ENCODE data around the gene TMEM260.
"Not testable (repeated sequence)": the region's sequence is repeated elsewhere in the genome, so short reads cannot be mapped to it uniquely, and the experiment has no call there.

TMEM260 gene

GRCh38 chr14:56664811-56665421 is 85.3 kb downstream of the TMEM260 start:
- TF ChIP-seq CTCF (IDR thresholded peaks at IDR 0.05): no peak
- Mint-ChIP-seq H3K4me1 (peaks cover 51% of the 10 kb centered on the region), H3K9me3 (peaks cover 13% of the 10 kb centered on the region), H3K27ac (no peak overlapping the region), H3K36me3 (ENCODE audit: low read depth) (peaks cover 13% of the 10 kb centered on the region), H3K4me3 (no peak overlapping the region), H3K27me3 (ENCODE audit: low read depth, poor library complexity) (no peaks in the 10 kb centered on the region)
- DNase-seq: no peak

- Mint-ChIP-seq H3K9me3 (peaks cover 13% of the 10 kb centered on the region), H3K4me3 (no peak overlapping the region), H3K36me3 (ENCODE audit: low read depth) (peaks cover 13% of the 10 kb centered on the region), H3K4me1 (peaks cover 37% of the 10 kb centered on the region), H3K27ac (no peak overlapping the region), H3K27me3 (ENCODE audit: low read depth, poor library complexity) (no peaks in the 10 kb centered on the region)
- DNase-seq: no peak
- TF ChIP-seq CTCF (IDR thresholded peaks at IDR 0.05): no peak
Measured at GRCh38 chr14:56666294-56666693, 86.7 kb downstream of the TMEM260 start.

GRCh38 chr14:56666716-56667115 is 87.1 kb downstream of the TMEM260 start:
- Mint-ChIP-seq H3K36me3 (ENCODE audit: low read depth) (peaks cover 13% of the 10 kb centered on the region), H3K4me1 (peaks cover 33% of the 10 kb centered on the region), H3K27ac (no peak overlapping the region), H3K4me3 (no peak overlapping the region), H3K27me3 (ENCODE audit: low read depth, poor library complexity) (no peaks in the 10 kb centered on the region), H3K9me3 (peaks cover 13% of the 10 kb centered on the region)
- no peak for DNase-seq
- no peak for TF ChIP-seq CTCF (IDR thresholded peaks at IDR 0.05)

- not testable (repeated sequence) for H3K4me3 Mint-ChIP-seq; DNase-seq; H3K27ac Mint-ChIP-seq; H3K27me3 Mint-ChIP-seq (ENCODE audit: low read depth, poor library complexity)
- Mint-ChIP-seq H3K36me3 (ENCODE audit: low read depth) (peaks cover 13% of the 10 kb centered on the region), H3K9me3 (peaks cover 13% of the 10 kb centered on the region), H3K4me1 (peaks cover 27% of the 10 kb centered on the region)
Measured at GRCh38 chr14:56667290-56667689, 87.7 kb downstream of the TMEM260 start.

GRCh38 chr14:56676042-56676441 is 96.4 kb downstream of the TMEM260 start:
- Mint-ChIP-seq H3K9me3 (peaks cover 7% of the 10 kb centered on the region), H3K27ac (no peak overlapping the region), H3K4me1 (peaks cover 8% of the 10 kb centered on the region), H3K36me3 (ENCODE audit: low read depth) (no peaks in the 10 kb centered on the region), H3K4me3 (no peak overlapping the region), H3K27me3 (ENCODE audit: low read depth, poor library complexity) (peaks cover 9% of the 10 kb centered on the region)
- no peak for DNase-seq
- TF ChIP-seq CTCF (IDR thresholded peaks at IDR 0.05): no peak

GRCh38 chr14:56678838-56679237 is 99.2 kb downstream of the TMEM260 start:
- no peak overlapping the region for H3K4me3 Mint-ChIP-seq
- DNase-seq: no peak
- H3K36me3 Mint-ChIP-seq (ENCODE audit: low read depth): no peaks in the 10 kb centered on the region
- no peak overlapping the region for H3K27ac Mint-ChIP-seq
- H3K27me3 Mint-ChIP-seq (ENCODE audit: low read depth, poor library complexity): peaks cover 9% of the 10 kb centered on the region
- no peak for TF ChIP-seq CTCF (IDR thresholded peaks at IDR 0.05)
- H3K9me3 Mint-ChIP-seq: peaks cover 3% of the 10 kb centered on the region
- H3K4me1 Mint-ChIP-seq: peaks cover 8% of the 10 kb centered on the region
